Sigmoid colon (tissue), 7 donors: Measurements from ENCODE around the gene PSMD11. TPM values are rescaled to one million over a fixed set of nuclear protein-coding genes. Genes with fewer than 3 reads are reported as not detected.

ENCODE experiments used
- DNase-seq: peaks from one replicate; pipeline ENCODE4 v3.0.0-alpha.2; 2019
- H3K27ac ChIP-seq, 4 donors: fragments of 200-600 bp; sonication (generic); one replicate each; pipeline ENCODE4 v1.5.1; 2016 to 2019; ENCODE audit warnings: mild to moderate bottlenecking in 1 of 4
- H3K27me3 ChIP-seq, 3 donors: fragments of 200-600 bp; sonication (generic); one replicate each; pipeline ENCODE4 v1.5.1; 2019; ENCODE audit warnings: mild to moderate bottlenecking in 1 of 3
- H3K36me3 ChIP-seq, 4 donors: fragments of 200-600 bp; sonication (generic); one replicate each; pipeline ENCODE4 v1.5.1; 2016 to 2019
- H3K4me1 ChIP-seq, 4 donors: fragments of 200-600 bp; sonication (generic); one replicate each; pipeline ENCODE4 v1.5.1; 2017 to 2019
- H3K4me3 ChIP-seq, 4 donors: fragments of 200-600 bp; sonication (generic); one replicate each; pipeline ENCODE4 v1.5.1; 2017 to 2019; ENCODE audit warnings: mild to moderate bottlenecking in 2 of 4, moderate library complexity in 1 of 4
- H3K9me3 ChIP-seq, 4 donors: fragments of 200-600 bp in 3 of 4; sonication (generic) in 3 of 4; one replicate each; pipeline versions ENCODE4 v1.5.1 to v1.6.1; 2013 to 2019
- EP300 ChIP-seq, 4 donors: sonication (generic); formaldehyde crosslinking; IDR thresholded peaks; one replicate each; pipeline ENCODE4 v1.6.1; 2017; ENCODE audit warnings: antibody characterized with exemption in 4 of 4
- POLR2A ChIP-seq, 2 donors: fragments of 450-650 bp; IDR thresholded peaks; one replicate each; pipeline ENCODE4 v1.6.1; 2016; ENCODE audit warnings: antibody characterized with exemption in 2 of 2, mild to moderate bottlenecking in 2 of 2, moderate library complexity in 2 of 2
- POLR2AphosphoS5 ChIP-seq, 4 donors: sonication (generic); formaldehyde crosslinking; IDR thresholded peaks; one replicate each; pipeline ENCODE4 v1.6.1; 2017; ENCODE audit warnings: antibody characterized with exemption in 4 of 4
- WGBS, 2 donors: extraction: QIAGEN DNeasy Blood & Tissue Kit; methylation state at CpG; one replicate each; pipeline ENCODE4 v1.1.7; 2013; 5-methylcytosine and 5-hydroxymethylcytosine counted together
- intact Hi-C: fragments of 100-400 bp; cut with DNase I; formaldehyde crosslinking; loops from one replicate; pipeline ENCODE4 v1.15.1; 2023
- polyA plus RNA-seq, 3 donors: library from polyadenylated mRNA; stranded (reverse); fragments of 200-250 nt; gene quantifications; one replicate each; pipeline ENCODE4 v1.2.3, GENCODE V29; 2013
- small RNA-seq, 3 donors: library from RNA; depleted of rRNA; stranded (forward); fragments of <200 nt; gene quantifications; one replicate each; pipeline ENCODE3, GENCODE V24; 2016
- total RNA-seq, 4 donors: library from RNA; depleted of rRNA; stranded (reverse); fragments of >200 nt; gene quantifications; one replicate each; pipeline ENCODE4 v1.1.0, GENCODE V29; 2016
- TF ChIP-seq, protein P1 (sequence below), 4 experiments: fragments of 450-650 bp in 3 of 4; fragments of 200-600 bp in 1 of 4; IDR thresholded peaks; one replicate each; pipeline ENCODE4 v1.5.1; 2016 to 2019; ENCODE audit warnings: antibody characterized with exemption in 4 of 4, mild to moderate bottlenecking in 3 of 4, moderate library complexity in 2 of 4
- donor health status: healthy with polysubstance abuse.
- donor health status: Bipolar disorder and iron deficiency.
- donor health status: healthy.

The PSMD11 gene
- total and polyA plus RNA-seq, 7 donors = 42.0 to 71.7 (median 43.9) TPM

DNA sequence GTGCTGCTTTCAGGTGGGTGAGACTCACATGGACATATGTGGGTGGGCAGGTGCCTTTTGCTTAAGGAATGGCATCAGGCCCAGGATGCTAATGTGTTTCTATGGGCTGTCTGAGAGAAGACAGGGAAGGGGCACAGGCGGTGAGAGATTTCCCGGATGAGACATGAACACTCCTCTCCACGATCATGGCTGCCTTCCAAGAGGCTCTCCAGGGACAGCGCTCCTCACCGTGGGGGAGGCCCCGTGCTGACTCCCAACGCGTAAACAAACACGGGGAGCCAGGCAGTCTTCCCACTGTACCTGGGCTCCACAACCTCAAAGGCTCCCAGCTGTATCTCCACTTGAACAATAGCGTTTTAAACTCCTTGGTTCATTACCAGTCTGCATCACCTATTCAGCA, 85.3 kb downstream of the PSMD11 start:
- Histone ChIP-seq H3K27me3 (no peaks in the 10 kb centered on the region), H3K27ac (no peak overlapping the region), H3K36me3 (no peaks in the 10 kb centered on the region), H3K9me3 (no peaks in the 10 kb centered on the region), H3K4me3 (no peak overlapping the region), H3K4me1 (no peaks in the 10 kb centered on the region)
- TF ChIP-seq, protein P1, sequence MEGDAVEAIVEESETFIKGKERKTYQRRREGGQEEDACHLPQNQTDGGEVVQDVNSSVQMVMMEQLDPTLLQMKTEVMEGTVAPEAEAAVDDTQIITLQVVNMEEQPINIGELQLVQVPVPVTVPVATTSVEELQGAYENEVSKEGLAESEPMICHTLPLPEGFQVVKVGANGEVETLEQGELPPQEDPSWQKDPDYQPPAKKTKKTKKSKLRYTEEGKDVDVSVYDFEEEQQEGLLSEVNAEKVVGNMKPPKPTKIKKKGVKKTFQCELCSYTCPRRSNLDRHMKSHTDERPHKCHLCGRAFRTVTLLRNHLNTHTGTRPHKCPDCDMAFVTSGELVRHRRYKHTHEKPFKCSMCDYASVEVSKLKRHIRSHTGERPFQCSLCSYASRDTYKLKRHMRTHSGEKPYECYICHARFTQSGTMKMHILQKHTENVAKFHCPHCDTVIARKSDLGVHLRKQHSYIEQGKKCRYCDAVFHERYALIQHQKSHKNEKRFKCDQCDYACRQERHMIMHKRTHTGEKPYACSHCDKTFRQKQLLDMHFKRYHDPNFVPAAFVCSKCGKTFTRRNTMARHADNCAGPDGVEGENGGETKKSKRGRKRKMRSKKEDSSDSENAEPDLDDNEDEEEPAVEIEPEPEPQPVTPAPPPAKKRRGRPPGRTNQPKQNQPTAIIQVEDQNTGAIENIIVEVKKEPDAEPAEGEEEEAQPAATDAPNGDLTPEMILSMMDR (IDR thresholded peaks at IDR 0.05) = no peak
- TF ChIP-seq POLR2A (IDR thresholded peaks at IDR 0.05) = no peak
- TF ChIP-seq EP300 (IDR thresholded peaks at IDR 0.05) = no peak
- no peak for TF ChIP-seq POLR2AphosphoS5 (IDR thresholded peaks at IDR 0.05)
- no peak for DNase-seq
- intact Hi-C loops = no loop called here
- 79 to 88% methylated on average over 10 of the region's 10 CpGs for WGBS, 2 donors

Small RNAs within 50 kb of the gene (small RNA-seq; reads per million reads assigned to genes)
- gene AC005899.2 = 0 reads per million in 3 donors
- 0 reads per million in 3 donors for gene AC005899.6
- 0 reads per million in 3 donors for gene RF00019

Other genes with a start within 250 kb of the PSMD11 start
- under 1 TPM; 0.36 to 0.83 (median 0.68) TPM for gene RHBDL3, start 178.7 kb upstream of the PSMD11 start, total RNA-seq
- gene RHBDL3, start 178.7 kb upstream of the PSMD11 start, polyA plus RNA-seq = under 1 TPM in 2 of 3 donors, not detected in 1; 0.23 to 0.67 TPM
- 10 to 100 TPM; 10.5 to 19.6 (median 11.2) TPM for gene C17orf75, start 102.3 kb upstream of the PSMD11 start, total RNA-seq
- 10 to 100 TPM; 10.0 to 16.4 (median 10.8) TPM for gene C17orf75, start 102.3 kb upstream of the PSMD11 start, polyA plus RNA-seq
- 100 to 1,000 TPM; 100 to 132 (median 108) TPM for gene ZNF207, start 94.4 kb upstream of the PSMD11 start, total RNA-seq
- 10 to 100 TPM; 61.9 to 95.5 (median 62.9) TPM for gene ZNF207, start 94.4 kb upstream of the PSMD11 start, polyA plus RNA-seq
- 1 to 10 TPM in 3 of 4 donors, under 1 TPM in 1; 0.81 to 1.2 (median 1.1) TPM for gene CDK5R1, start 42.5 kb downstream of the PSMD11 start, total RNA-seq
- 1 to 10 TPM in 1 of 3 donors, under 1 TPM in 2; under 0.01 to 3.8 (median 0.46) TPM for gene CDK5R1, start 42.5 kb downstream of the PSMD11 start, polyA plus RNA-seq